ENCODE data around the gene CALN1. TPM values are rescaled to one million over a fixed set of nuclear protein-coding genes. Genes with fewer than 3 reads are reported as not detected.

CALN1 gene
- total RNA-seq, 4 donors from 2014 or later, result under 0.01 to 0.33 (median 0.10) TPM; not detected in 1

DNA sequence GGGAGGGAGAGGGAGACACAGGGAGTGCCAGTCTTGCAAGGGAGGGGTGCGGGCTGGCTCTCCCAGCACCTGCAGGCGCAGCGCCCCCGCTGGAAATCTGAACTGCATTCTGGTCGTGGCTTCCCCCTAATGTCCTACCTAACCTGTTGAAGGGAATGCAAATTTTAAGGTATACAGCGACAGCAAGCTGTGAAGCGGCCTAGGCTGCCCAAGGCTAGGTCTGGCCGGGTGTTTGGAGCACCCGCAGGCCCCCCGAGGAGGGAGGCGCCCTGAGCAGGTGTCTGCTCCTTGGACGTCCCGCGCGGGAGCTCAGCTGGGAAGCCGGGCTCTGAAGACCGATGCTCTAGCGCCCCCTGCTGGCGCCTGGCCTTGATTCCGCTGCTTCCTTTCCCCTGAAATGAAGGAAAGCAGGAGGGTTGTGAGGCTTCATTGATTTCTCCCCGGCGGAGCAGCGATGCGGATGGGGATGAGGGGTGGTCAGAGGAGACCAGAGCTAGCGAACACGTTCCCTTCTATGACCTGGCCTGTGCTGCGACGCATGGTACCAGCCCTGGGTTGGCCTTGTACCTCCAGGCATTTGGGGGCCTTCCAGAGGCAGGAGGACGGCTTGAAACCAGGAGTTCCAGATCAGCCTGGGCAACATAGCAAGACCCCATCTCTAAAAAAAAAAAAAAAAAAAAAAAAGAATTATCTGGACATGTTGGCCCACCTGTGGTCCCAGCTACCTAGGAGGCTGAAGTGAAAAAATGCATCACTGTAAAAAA lies 678.8 kb downstream of the CALN1 start:
- no peak overlapping the region for H3K4me3 ChIP-seq (replicated peaks in 1 of 3)
- H3K27me3 ChIP-seq, result no peaks in the 10 kb centered on the region
- H3K27ac ChIP-seq, result no peak overlapping the region
- no peaks in the 10 kb centered on the region for H3K36me3 ChIP-seq
- intact Hi-C loops (cut with DNase I), result loop anchor here (5.0 kb wide), 1 partner anchor 876 kb away; no protein-coding TSS in a partner anchor
- TF ChIP-seq, protein P1, sequence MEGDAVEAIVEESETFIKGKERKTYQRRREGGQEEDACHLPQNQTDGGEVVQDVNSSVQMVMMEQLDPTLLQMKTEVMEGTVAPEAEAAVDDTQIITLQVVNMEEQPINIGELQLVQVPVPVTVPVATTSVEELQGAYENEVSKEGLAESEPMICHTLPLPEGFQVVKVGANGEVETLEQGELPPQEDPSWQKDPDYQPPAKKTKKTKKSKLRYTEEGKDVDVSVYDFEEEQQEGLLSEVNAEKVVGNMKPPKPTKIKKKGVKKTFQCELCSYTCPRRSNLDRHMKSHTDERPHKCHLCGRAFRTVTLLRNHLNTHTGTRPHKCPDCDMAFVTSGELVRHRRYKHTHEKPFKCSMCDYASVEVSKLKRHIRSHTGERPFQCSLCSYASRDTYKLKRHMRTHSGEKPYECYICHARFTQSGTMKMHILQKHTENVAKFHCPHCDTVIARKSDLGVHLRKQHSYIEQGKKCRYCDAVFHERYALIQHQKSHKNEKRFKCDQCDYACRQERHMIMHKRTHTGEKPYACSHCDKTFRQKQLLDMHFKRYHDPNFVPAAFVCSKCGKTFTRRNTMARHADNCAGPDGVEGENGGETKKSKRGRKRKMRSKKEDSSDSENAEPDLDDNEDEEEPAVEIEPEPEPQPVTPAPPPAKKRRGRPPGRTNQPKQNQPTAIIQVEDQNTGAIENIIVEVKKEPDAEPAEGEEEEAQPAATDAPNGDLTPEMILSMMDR (IDR thresholded peaks at IDR 0.05), result peak; percentile 67 to 91 (median 86)
- no peak for TF ChIP-seq POLR2A (IDR thresholded peaks at IDR 0.05)
- WGBS, 2 donors, result 4 to 5% methylated on average over 15 to 18 of the region's 29 CpGs
- peak; percentile 86 to 87 for DNase-seq
- peaks cover 0 to 5% of the 10 kb centered on the region in 2 donors for H3K4me1 ChIP-seq
- H3K9me3 ChIP-seq, result no peaks in the 10 kb centered on the region

DNA sequence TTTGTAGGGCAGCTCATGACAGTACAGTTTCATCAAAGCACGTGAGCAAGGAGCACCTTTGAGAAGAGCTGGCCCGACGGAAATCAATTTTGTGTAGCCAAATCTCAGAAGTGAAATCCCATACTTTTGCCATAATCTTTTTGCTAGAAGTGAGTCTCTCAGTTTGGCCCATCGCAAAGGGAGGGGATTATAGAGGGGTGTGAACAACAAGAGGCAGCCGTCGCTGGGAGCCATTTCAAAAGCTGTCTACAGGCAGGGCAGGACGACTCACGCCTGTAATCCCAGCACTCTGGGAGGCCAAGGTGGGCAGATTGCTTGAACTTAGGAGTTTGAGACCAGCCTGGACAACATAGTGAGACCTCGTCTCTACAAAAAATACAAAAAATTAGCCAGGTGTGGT lies 680.4 kb downstream of the CALN1 start:
- WGBS, 2 donors, result 91 to 94% methylated on average over 9 of the region's 9 CpGs
- intact Hi-C loops (cut with DNase I), result loop anchor here (5.0 kb wide), 1 partner anchor 874 kb away; no protein-coding TSS in a partner anchor
- Histone ChIP-seq H3K36me3 (no peaks in the 10 kb centered on the region), H3K9me3 (no peaks in the 10 kb centered on the region), H3K27ac (no peak overlapping the region), H3K4me3 (replicated peaks in 1 of 3) (no peak overlapping the region), H3K4me1 (peaks cover 0 to 5% of the 10 kb centered on the region in 2 donors), H3K27me3 (no peaks in the 10 kb centered on the region)
- TF ChIP-seq POLR2A (IDR thresholded peaks at IDR 0.05), result no peak
- TF ChIP-seq, protein P1 (IDR thresholded peaks at IDR 0.05), result no peak
- no peak for DNase-seq

Small RNA genes within 50 kb of the gene (small RNA-seq; reads per million reads assigned to genes)
- gene AC005011.1, result not detected
- gene RNA5SP232, result not detected
